Measurements from ENCODE around the gene GIT1.
A peak's percentile ranks its signal among the peaks of the same experiment; 100 is the strongest.

Gene GIT1

GRCh38 chr17:29625037-29625750 is 35.7 kb upstream of the GIT1 start:
- FAIRE-seq (no peak), DNase-seq (ENCODE audit: insufficient read length, low spot score) (no peak)

GRCh38 chr17:29624586-29624985 is 35.1 kb upstream of the GIT1 start:
- FAIRE-seq: no peak

More at GRCh38 chr17:29625037-29625750, 35.7 kb upstream of the GIT1 start:
- TF ChIP-seq CTCF (IDR thresholded peaks at IDR 0.05; ENCODE audit: insufficient read depth, missing control alignments): peak; percentile 9

GRCh38 chr17:29623283-29623647 is 33.8 kb upstream of the GIT1 start:
- DNase-seq (ENCODE audit: insufficient read length, low spot score): no peak
- no peak for FAIRE-seq
- no peak for TF ChIP-seq CTCF (IDR thresholded peaks at IDR 0.05; ENCODE audit: insufficient read depth, missing control alignments)

More at GRCh38 chr17:29624586-29624985, 35.1 kb upstream of the GIT1 start:
- TF ChIP-seq CTCF (IDR thresholded peaks at IDR 0.05; ENCODE audit: insufficient read depth, missing control alignments): no peak
- DNase-seq (ENCODE audit: insufficient read length, low spot score): no peak

- no peak for DNase-seq (ENCODE audit: insufficient read length, low spot score)
- TF ChIP-seq CTCF (IDR thresholded peaks at IDR 0.05; ENCODE audit: insufficient read depth, missing control alignments): no peak
- no peak for FAIRE-seq
Measured at GRCh38 chr17:29622337-29623282, 33.2 kb upstream of the GIT1 start, which contains the start of gene CORO6. Gene CORO6 (minus strand): TSS chr17:29622912. CDS start chr17:29621421, 1,491 bp downstream.

GRCh38 chr17:29621751-29622194 is 32.3 kb upstream of the GIT1 start:
- DNase-seq (ENCODE audit: insufficient read length, low spot score) (no peak), FAIRE-seq (no peak)
- no peak for TF ChIP-seq CTCF (IDR thresholded peaks at IDR 0.05; ENCODE audit: insufficient read depth, missing control alignments)

- TF ChIP-seq CTCF (IDR thresholded peaks at IDR 0.05; ENCODE audit: insufficient read depth, missing control alignments): no peak
- FAIRE-seq (no peak), DNase-seq (ENCODE audit: insufficient read length, low spot score) (no peak)
Measured at GRCh38 chr17:29620779-29621500, 31.5 kb upstream of the GIT1 start.
